ENCODE results near the gene SMIM21.

DNA sequence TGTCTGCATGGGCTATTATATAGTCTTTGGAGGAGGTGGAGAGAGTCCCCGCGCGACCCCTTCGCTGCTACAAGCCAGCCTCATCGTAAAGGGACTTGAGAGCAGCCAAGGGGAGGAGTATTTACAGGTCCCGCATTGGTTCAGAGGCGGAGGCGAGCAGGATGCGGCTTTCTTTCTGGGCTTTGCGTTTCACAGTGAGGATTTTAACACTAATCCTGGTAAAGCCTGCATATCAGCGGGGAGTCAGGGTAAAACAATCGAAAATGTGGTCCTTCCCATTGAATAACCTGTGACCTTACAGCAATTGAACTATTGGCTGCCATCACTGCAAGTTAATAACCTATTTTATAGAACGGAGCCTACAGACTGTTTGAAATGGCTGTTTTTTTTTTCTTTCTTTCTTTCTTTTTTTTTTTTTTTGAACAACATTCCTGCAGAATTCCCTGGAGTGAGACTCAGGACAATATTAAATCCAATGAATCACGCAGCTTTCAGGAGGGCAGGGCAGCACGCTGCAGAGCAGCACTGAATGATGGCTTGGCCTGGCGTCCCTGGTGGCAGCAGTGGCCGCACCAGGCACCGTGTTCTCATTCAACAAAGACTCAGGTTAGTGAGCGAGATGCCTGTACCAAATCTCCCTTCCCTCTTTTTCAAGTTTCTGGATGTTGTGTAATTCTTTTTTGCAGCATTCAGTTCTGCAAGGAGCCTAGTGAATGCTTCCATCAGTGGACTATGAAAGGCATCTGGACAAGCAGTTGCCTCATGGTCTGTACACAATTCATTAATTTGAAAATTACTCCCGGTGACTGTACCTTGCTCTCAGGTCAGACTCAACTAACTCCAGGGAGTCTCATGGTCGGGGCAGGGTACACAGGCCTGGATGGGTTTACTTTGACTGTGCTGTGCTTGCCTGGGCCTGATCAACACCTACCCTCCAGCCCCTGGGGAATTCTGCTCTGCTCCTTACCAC, 19.8 kb downstream of the SMIM21 start:
- TF ChIP-seq ESRRG (CRISPR knock-in tag; IDR thresholded peaks at IDR 0.05), result no peak
- no peak for TF ChIP-seq ISL1 (CRISPR knock-in tag; IDR thresholded peaks at IDR 0.05)
- TF ChIP-seq, protein P1, sequence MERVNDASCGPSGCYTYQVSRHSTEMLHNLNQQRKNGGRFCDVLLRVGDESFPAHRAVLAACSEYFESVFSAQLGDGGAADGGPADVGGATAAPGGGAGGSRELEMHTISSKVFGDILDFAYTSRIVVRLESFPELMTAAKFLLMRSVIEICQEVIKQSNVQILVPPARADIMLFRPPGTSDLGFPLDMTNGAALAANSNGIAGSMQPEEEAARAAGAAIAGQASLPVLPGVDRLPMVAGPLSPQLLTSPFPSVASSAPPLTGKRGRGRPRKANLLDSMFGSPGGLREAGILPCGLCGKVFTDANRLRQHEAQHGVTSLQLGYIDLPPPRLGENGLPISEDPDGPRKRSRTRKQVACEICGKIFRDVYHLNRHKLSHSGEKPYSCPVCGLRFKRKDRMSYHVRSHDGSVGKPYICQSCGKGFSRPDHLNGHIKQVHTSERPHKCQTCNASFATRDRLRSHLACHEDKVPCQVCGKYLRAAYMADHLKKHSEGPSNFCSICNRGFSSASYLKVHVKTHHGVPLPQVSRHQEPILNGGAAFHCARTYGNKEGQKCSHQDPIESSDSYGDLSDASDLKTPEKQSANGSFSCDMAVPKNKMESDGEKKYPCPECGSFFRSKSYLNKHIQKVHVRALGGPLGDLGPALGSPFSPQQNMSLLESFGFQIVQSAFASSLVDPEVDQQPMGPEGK (CRISPR knock-in tag; IDR thresholded peaks at IDR 0.05; ENCODE audit: borderline replicate concordance), result no peak
- TF ChIP-seq TCF4 (CRISPR knock-in tag; IDR thresholded peaks at IDR 0.05; ENCODE audit: borderline replicate concordance), result no peak
- no peak for TF ChIP-seq ZFP30 (CRISPR knock-in tag; IDR thresholded peaks at IDR 0.05)
- TF ChIP-seq BACH2 (CRISPR knock-in tag; IDR thresholded peaks at IDR 0.05; ENCODE audit: borderline replicate concordance), result no peak
